GM23338 (cell line): ENCODE measurements around the gene R3HDM4. TPM values are rescaled to one million over a fixed set of nuclear protein-coding genes. Genes with fewer than 3 reads are reported as not detected.

ENCODE experiments used
- ATAC-seq: fragments of 200-7000 bp; cut with Tn5 transposase; 3 replicates; pipeline ENCODE4 v1.9.1; 2020
- DNase-seq: peaks from one replicate; pipeline ENCODE4 v3.0.0-alpha.2; 2015; ENCODE audit warnings: low spot score
- H2AFZ ChIP-seq: fragments of 200-600 bp; sonication (generic); 2 replicates; pipeline ENCODE4 v1.8.0; 2016; ENCODE audit warnings: antibody characterized with exemption, mild to moderate bottlenecking, moderate library complexity
- H3F3A ChIP-seq: fragments of 200-600 bp; sonication (generic); replicated peaks from 2 replicates; pipeline ENCODE4 v1.8.0; 2017; ENCODE audit warnings: antibody characterized with exemption, mixed run types, low read depth
- H3K27ac ChIP-seq: fragments of 200-600 bp; sonication (generic); 2 replicates; pipeline ENCODE4 v1.6.1; 2016; ENCODE audit warnings: low read depth
- H3K27me3 ChIP-seq: fragments of 200-600 bp; sonication (generic); 2 replicates; pipeline ENCODE4 v1.8.0; 2016; ENCODE audit warnings: mild to moderate bottlenecking, mixed run types, moderate library complexity; ENCODE audit not compliant: insufficient read depth
- H3K36me3 ChIP-seq: fragments of 200-600 bp; sonication (generic); 2 replicates; pipeline ENCODE4 v1.8.0; 2016; ENCODE audit warnings: mild to moderate bottlenecking; ENCODE audit not compliant: insufficient read depth
- H3K4me1 ChIP-seq: fragments of 200-600 bp; sonication (generic); 2 replicates; pipeline ENCODE4 v1.8.0; 2016; ENCODE audit warnings: mild to moderate bottlenecking, moderate library complexity; ENCODE audit not compliant: insufficient read depth
- H3K4me2 ChIP-seq: fragments of 200-600 bp; sonication (generic); 2 replicates; pipeline ENCODE4 v1.7.1; 2017; ENCODE audit warnings: mixed run types
- H3K4me3 ChIP-seq: fragments of 200-600 bp; sonication (generic); 2 replicates; pipeline ENCODE4 v1.6.1; 2016; ENCODE audit warnings: mixed run types
- H3K79me2 ChIP-seq: fragments of 200-600 bp; sonication (generic); replicated peaks from 2 replicates; pipeline ENCODE4 v1.8.0; 2017; ENCODE audit warnings: mild to moderate bottlenecking; ENCODE audit not compliant: insufficient read depth
- H3K9me2 ChIP-seq: fragments of 200-600 bp; sonication (generic); 2 replicates; pipeline ENCODE4 v1.8.0; 2017; ENCODE audit not compliant: insufficient read depth
- H4K20me1 ChIP-seq: fragments of 200-600 bp; sonication (generic); replicated peaks from 2 replicates; pipeline ENCODE4 v1.8.0; 2017; ENCODE audit warnings: mild to moderate bottlenecking; ENCODE audit not compliant: insufficient read depth
- H3K27ac Mint-ChIP-seq: 2 replicates; pipeline ENCODE4 v1.8.0; 2020; ENCODE audit warnings: inconsistent platforms, mild to moderate bottlenecking, moderate library complexity, mixed read lengths
- H3K27me3 Mint-ChIP-seq: 3 replicates; pipeline ENCODE4 v1.8.0; 2022; ENCODE audit warnings: low read depth, mild to moderate bottlenecking, moderate library complexity, mixed read lengths, inconsistent platforms; ENCODE audit not compliant: insufficient read depth, poor library complexity
- H3K36me3 Mint-ChIP-seq: 3 replicates; pipeline ENCODE4 v1.8.0; 2021; ENCODE audit warnings: low read depth, mild to moderate bottlenecking, inconsistent platforms, moderate library complexity, mixed read lengths
- H3K4me1 Mint-ChIP-seq: 3 replicates; pipeline ENCODE4 v1.8.0; 2020; ENCODE audit warnings: mild to moderate bottlenecking, inconsistent platforms, mixed read lengths
- H3K4me3 Mint-ChIP-seq: 3 replicates; pipeline ENCODE4 v1.8.0; 2021; ENCODE audit warnings: moderate library complexity, mild to moderate bottlenecking, inconsistent platforms, mixed read lengths
- H3K9me3 Mint-ChIP-seq: 3 replicates; pipeline ENCODE4 v1.8.0; 2020; ENCODE audit warnings: moderate library complexity, mild to moderate bottlenecking, inconsistent platforms, mixed read lengths
- CREB1 ChIP-seq: fragments of 250-450 bp; sonication (Bioruptor Pico); IDR thresholded peaks from 2 replicates; pipeline ENCODE4 v1.5.0; 2020; ENCODE audit warnings: low read depth, mild to moderate bottlenecking, moderate library complexity
- EZH2 ChIP-seq: fragments of 200-600 bp; sonication (generic); IDR thresholded peaks from one replicate; pipeline ENCODE4 v1.8.0; 2017; ENCODE audit warnings: antibody characterized with exemption, mild to moderate bottlenecking, low read depth; ENCODE audit not compliant: unreplicated experiment
- EZH2phosphoT487 ChIP-seq: fragments of 200-600 bp; sonication (generic); IDR thresholded peaks from one replicate; pipeline ENCODE4 v1.8.1; 2018; ENCODE audit warnings: antibody characterized with exemption; ENCODE audit not compliant: unreplicated experiment
- JUNB ChIP-seq: IDR thresholded peaks from one replicate; pipeline ENCODE4 v1.6.1; 2016; ENCODE audit warnings: antibody characterized with exemption; ENCODE audit not compliant: unreplicated experiment
- NANOG ChIP-seq: IDR thresholded peaks from 2 replicates; pipeline ENCODE4 v1.6.1; 2016; ENCODE audit warnings: antibody characterized with exemption, borderline replicate concordance
- POLR2AphosphoS5 ChIP-seq: IDR thresholded peaks from 2 replicates; pipeline ENCODE4 v1.6.1; 2016; ENCODE audit warnings: antibody characterized with exemption, low read depth
- ZNF114 ChIP-seq: fragments of 250-450 bp; sonication (Bioruptor Pico); IDR thresholded peaks from 2 replicates; pipeline ENCODE4 v1.5.0; 2020; ENCODE audit warnings: mild to moderate bottlenecking, moderate library complexity
- ZNF331 ChIP-seq: fragments of 250-450 bp; sonication (Bioruptor Pico); IDR thresholded peaks from 2 replicates; pipeline ENCODE4 v1.5.0; 2020; ENCODE audit warnings: low read depth, mild to moderate bottlenecking, moderate library complexity
- polyA plus RNA-seq: library from polyadenylated mRNA; unstranded; fragments of >200 nt; fragmentation: Nextera tagmentation; extraction: Ambion mirVana; gene quantifications from 2 replicates; pipeline ENCODE4 v1.2.1, GENCODE V29; 2016
- total RNA-seq: library from RNA; depleted of rRNA; stranded (reverse); fragments of >200 nt; shearing (Covaris generic); gene quantifications from 2 replicates; pipeline ENCODE4 v1.2.3, GENCODE V29; 2014
- TF ChIP-seq, protein P1 (sequence below): IDR thresholded peaks from 2 replicates; pipeline ENCODE4 v1.6.1; 2016; ENCODE audit warnings: antibody characterized with exemption
- TF ChIP-seq, protein P2 (sequence below), 2 experiments: fragments of 200-600 bp in 1 of 2; sonication (generic) in 1 of 2; conservative IDR thresholded peaks; 2 replicates each; pipeline versions ENCODE4 v1.5.1 to v1.6.1; 2016 to 2017; ENCODE audit warnings: antibody characterized with exemption in 2 of 2, low read depth in 2 of 2, mild to moderate bottlenecking in 2 of 2, moderate library complexity in 1 of 2

The R3HDM4 gene
- total and polyA plus RNA-seq, 2 experiments from 2014 or later, result 76.5 to 87.1 TPM

GRCh38 chr19:927780-928401 is 14.9 kb upstream of the R3HDM4 start:
- no peaks in the 10 kb centered on the region; the same call in 2 of the 3 replicates for H3K9me3 Mint-ChIP-seq
- Histone ChIP-seq H3F3A (peaks cover 10% of the 10 kb centered on the region; the same call in 1 of the 2 replicates), H3K9me2 (no peaks in the 10 kb centered on the region), H3K79me2 (peaks cover 43% of the 10 kb centered on the region), H3K4me3 (peak overlapping the region; percentile 89), H3K4me1 (peaks cover 13% of the 10 kb centered on the region), H3K4me2 (peak overlapping the region; percentile 91; the same call in 1 of the 2 replicates), H3K36me3 (no peaks in the 10 kb centered on the region; the same call in 1 of the 2 replicates), H3K27ac (0 out of 2 replicates have a peak overlapping the region, but pooled peaks have one; percentile 26), H2AFZ (no peak overlapping the region), H4K20me1 (no peaks in the 10 kb centered on the region; the same call in 1 of the 2 replicates), H3K27me3 (no peaks in the 10 kb centered on the region)
- H3K4me3 Mint-ChIP-seq, result peak overlapping the region; percentile 85
- DNase-seq (peak; percentile 54), ATAC-seq (peak; percentile 24)
- H3K36me3 Mint-ChIP-seq, result peaks cover 21% of the 10 kb centered on the region; the same call in 2 of the 3 replicates
- no peak overlapping the region for H3K27ac Mint-ChIP-seq
- TF ChIP-seq POLR2AphosphoS5, result peak; percentile 11; the same call in 1 of the 2 replicates
- no peak for TF ChIP-seq CREB1 (CRISPR knock-in tag)
- peaks cover 11% of the 10 kb centered on the region for H3K27me3 Mint-ChIP-seq
- H3K4me1 Mint-ChIP-seq, result peaks cover 11% of the 10 kb centered on the region; the same call in 2 of the 3 replicates

DNA sequence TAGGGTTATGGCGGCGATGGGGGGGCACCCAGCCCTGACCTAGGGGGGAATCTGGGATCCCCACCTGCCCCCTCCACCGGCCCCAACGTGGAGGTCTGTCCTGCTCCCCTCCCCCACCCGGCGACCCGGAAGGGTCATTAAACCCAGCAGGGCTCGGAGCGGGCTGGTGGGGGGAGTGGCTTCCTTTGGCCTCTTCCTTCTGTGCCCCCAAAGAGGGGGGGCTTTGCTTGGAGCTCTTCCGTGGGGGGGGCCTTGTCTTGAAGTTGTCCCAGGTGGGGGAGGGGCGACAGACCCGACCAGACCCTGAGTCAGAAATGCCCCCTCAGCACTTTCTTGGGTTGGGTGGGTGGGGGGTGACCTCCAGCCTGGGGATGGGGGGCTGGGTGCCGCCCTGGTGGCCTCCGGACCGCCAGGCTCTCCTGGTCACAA is 14.3 kb upstream of the R3HDM4 start:
- no peak overlapping the region for H3K27ac Mint-ChIP-seq
- peaks cover 38% of the 10 kb centered on the region for H3K79me2 ChIP-seq
- no peaks in the 10 kb centered on the region; the same call in 1 of the 2 replicates for H4K20me1 ChIP-seq
- H3K9me2 ChIP-seq, result no peaks in the 10 kb centered on the region
- peaks cover 2% of the 10 kb centered on the region for H3K27me3 ChIP-seq
- H3K36me3 ChIP-seq, result no peaks in the 10 kb centered on the region; the same call in 1 of the 2 replicates
- H3K4me1 ChIP-seq, result peaks cover 10% of the 10 kb centered on the region
- no peak overlapping the region for H2AFZ ChIP-seq
- H3K4me2 ChIP-seq, result peak overlapping the region; percentile 91
- H3K4me3 ChIP-seq, result peak overlapping the region; percentile 89
- ATAC-seq, result peak; percentile 6
- no peaks in the 10 kb centered on the region; the same call in 2 of the 3 replicates for H3K9me3 Mint-ChIP-seq
- peaks cover 10% of the 10 kb centered on the region; the same call in 1 of the 2 replicates for H3F3A ChIP-seq
- peaks cover 21% of the 10 kb centered on the region; the same call in 2 of the 3 replicates for H3K36me3 Mint-ChIP-seq
- TF ChIP-seq JUNB, result no peak
- H3K27me3 Mint-ChIP-seq, result peaks cover 11% of the 10 kb centered on the region
- peak; percentile 73 for DNase-seq
- H3K4me1 Mint-ChIP-seq, result peaks cover 8% of the 10 kb centered on the region; the same call in 2 of the 3 replicates
- peak overlapping the region; percentile 85; the same call in 2 of the 3 replicates for H3K4me3 Mint-ChIP-seq
- H3K27ac ChIP-seq, result no peak overlapping the region

DNA sequence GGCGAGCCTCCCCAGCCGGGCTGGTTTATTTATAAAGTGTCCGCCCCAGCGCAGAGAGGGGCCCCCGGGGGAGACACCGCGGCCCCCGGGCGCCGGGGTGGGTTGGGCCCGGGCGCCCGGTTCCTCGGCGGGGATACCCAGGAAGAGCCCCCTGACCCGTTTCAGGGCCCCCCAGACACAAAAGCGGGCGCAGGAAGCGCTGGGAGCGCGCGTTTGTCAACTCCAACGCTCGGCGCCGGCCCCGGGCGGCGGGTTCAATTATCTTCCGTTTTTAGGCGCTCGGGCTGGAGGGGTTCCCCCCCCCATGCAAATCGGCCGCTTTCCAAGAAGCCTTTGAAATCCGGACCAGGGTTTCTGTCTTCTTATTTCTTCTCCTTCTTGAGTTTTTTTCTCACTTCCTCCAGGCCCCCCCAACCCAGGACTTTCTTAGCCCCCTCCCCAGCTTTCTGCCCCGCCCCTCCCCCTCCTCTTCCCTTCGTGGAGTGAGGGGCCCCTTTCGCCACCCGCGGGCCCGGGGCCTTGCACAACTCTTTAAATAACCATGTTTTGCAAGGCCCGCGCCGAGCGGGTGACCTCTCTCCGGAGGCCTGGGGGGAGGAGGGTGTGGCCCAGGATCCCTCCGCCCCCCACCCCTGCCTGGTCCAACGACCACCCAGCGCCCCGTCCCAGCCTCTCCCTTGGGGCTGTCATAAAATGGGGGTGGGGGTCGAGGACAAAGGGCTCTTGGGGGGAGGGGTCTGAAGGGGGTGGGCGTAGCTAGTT is 13.8 kb upstream of the R3HDM4 start:
- ATAC-seq, result peak; percentile 9
- Mint-ChIP-seq H3K4me3 (peak overlapping the region; percentile 85), H3K9me3 (no peaks in the 10 kb centered on the region; the same call in 2 of the 3 replicates), H3K27ac (no peak overlapping the region), H3K4me1 (peaks cover 8% of the 10 kb centered on the region; the same call in 2 of the 3 replicates), H3K27me3 (peaks cover 11% of the 10 kb centered on the region), H3K36me3 (peaks cover 16% of the 10 kb centered on the region; the same call in 2 of the 3 replicates)
- Histone ChIP-seq H3K36me3 (no peaks in the 10 kb centered on the region; the same call in 1 of the 2 replicates), H3K27me3 (peaks cover 8% of the 10 kb centered on the region), H2AFZ (peak overlapping the region; percentile 43; the same call in 1 of the 2 replicates), H3K4me3 (peak overlapping the region; percentile 89), H3K4me2 (peak overlapping the region; percentile 91), H3K4me1 (peaks cover 10% of the 10 kb centered on the region), H3F3A (peaks cover 10% of the 10 kb centered on the region; the same call in 1 of the 2 replicates), H4K20me1 (no peaks in the 10 kb centered on the region; the same call in 1 of the 2 replicates), H3K79me2 (peaks cover 36% of the 10 kb centered on the region), H3K27ac (no peak overlapping the region), H3K9me2 (no peaks in the 10 kb centered on the region)
- peak; percentile 72 for DNase-seq
- no peak for TF ChIP-seq NANOG
- TF ChIP-seq ZNF331, result no peak
- TF ChIP-seq ZNF114 (CRISPR knock-in tag), result no peak
- TF ChIP-seq JUNB, result no peak
- TF ChIP-seq, protein P1, sequence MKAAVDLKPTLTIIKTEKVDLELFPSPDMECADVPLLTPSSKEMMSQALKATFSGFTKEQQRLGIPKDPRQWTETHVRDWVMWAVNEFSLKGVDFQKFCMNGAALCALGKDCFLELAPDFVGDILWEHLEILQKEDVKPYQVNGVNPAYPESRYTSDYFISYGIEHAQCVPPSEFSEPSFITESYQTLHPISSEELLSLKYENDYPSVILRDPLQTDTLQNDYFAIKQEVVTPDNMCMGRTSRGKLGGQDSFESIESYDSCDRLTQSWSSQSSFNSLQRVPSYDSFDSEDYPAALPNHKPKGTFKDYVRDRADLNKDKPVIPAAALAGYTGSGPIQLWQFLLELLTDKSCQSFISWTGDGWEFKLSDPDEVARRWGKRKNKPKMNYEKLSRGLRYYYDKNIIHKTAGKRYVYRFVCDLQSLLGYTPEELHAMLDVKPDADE, result no peak
- TF ChIP-seq, protein P2, sequence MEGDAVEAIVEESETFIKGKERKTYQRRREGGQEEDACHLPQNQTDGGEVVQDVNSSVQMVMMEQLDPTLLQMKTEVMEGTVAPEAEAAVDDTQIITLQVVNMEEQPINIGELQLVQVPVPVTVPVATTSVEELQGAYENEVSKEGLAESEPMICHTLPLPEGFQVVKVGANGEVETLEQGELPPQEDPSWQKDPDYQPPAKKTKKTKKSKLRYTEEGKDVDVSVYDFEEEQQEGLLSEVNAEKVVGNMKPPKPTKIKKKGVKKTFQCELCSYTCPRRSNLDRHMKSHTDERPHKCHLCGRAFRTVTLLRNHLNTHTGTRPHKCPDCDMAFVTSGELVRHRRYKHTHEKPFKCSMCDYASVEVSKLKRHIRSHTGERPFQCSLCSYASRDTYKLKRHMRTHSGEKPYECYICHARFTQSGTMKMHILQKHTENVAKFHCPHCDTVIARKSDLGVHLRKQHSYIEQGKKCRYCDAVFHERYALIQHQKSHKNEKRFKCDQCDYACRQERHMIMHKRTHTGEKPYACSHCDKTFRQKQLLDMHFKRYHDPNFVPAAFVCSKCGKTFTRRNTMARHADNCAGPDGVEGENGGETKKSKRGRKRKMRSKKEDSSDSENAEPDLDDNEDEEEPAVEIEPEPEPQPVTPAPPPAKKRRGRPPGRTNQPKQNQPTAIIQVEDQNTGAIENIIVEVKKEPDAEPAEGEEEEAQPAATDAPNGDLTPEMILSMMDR (conservative IDR thresholded peaks at IDR 0.05; ENCODE audit: low read depth in 2 of 2), result no peak
- no peak for TF ChIP-seq EZH2
- no peak for TF ChIP-seq CREB1 (CRISPR knock-in tag)
- no peak for TF ChIP-seq EZH2phosphoT487
